GM19372 (cell line): ENCODE measurements around the gene PHF21A.
"Not testable (repeated sequence)": the region's sequence is repeated elsewhere in the genome, so short reads cannot be mapped to it uniquely, and the experiment has no call there.

ENCODE experiments used
- ATAC-seq: cut with Tn5 transposase; IDR thresholded peaks from one replicate; pipeline ENCODE4 v1.9.1; 2021; ENCODE audit warnings: mild to moderate bottlenecking, low read depth, moderate library complexity; ENCODE audit not compliant: unreplicated experiment

The PHF21A gene

GRCh38 chr11:46044601-46045000, 76.7 kb downstream of the PHF21A start:
- ATAC-seq, result no peak

- ATAC-seq, result no peak
These were observed 81.3 kb downstream of the PHF21A start for GRCh38 chr11:46039990-46040389.

GRCh38 chr11:46038529-46038928, 82.7 kb downstream of the PHF21A start:
- no peak for ATAC-seq

GRCh38 chr11:46036969-46037368, 84.3 kb downstream of the PHF21A start:
- ATAC-seq, result no peak

- ATAC-seq, result no peak
These were observed 85.2 kb downstream of the PHF21A start for GRCh38 chr11:46036009-46036408.

- no peak for ATAC-seq
These were observed 87.2 kb downstream of the PHF21A start for GRCh38 chr11:46034041-46034440.

- ATAC-seq, result no peak
These were observed 94.5 kb downstream of the PHF21A start for GRCh38 chr11:46026606-46027293.

- ATAC-seq, result no peak
These were observed 101.1 kb downstream of the PHF21A start for GRCh38 chr11:46020084-46020599.

- no peak for ATAC-seq
These were observed 102.6 kb downstream of the PHF21A start for GRCh38 chr11:46018651-46019050.

- ATAC-seq, result no peak
These were observed 103.9 kb downstream of the PHF21A start for GRCh38 chr11:46017341-46017740.

GRCh38 chr11:46015941-46016340, 105.3 kb downstream of the PHF21A start:
- no peak for ATAC-seq

- not testable (repeated sequence) for ATAC-seq
These were observed 107.1 kb downstream of the PHF21A start for GRCh38 chr11:46014168-46014567.

GRCh38 chr11:46012185-46012584, 109.1 kb downstream of the PHF21A start:
- ATAC-seq, result no peak

- ATAC-seq, result no peak
These were observed 111.2 kb downstream of the PHF21A start for GRCh38 chr11:46010100-46010499.

- ATAC-seq, result no peak
These were observed 111.6 kb downstream of the PHF21A start for GRCh38 chr11:46009647-46010046.

GRCh38 chr11:46006418-46007070, 114.7 kb downstream of the PHF21A start:
- no peak for ATAC-seq

GRCh38 chr11:46003572-46003971, 117.7 kb downstream of the PHF21A start:
- no peak for ATAC-seq

- ATAC-seq, result no peak
These were observed 119.1 kb downstream of the PHF21A start for GRCh38 chr11:46002189-46002588.

GRCh38 chr11:46001448-46001914, 119.8 kb downstream of the PHF21A start:
- ATAC-seq, result no peak

- no peak for ATAC-seq
These were observed 123.7 kb downstream of the PHF21A start for GRCh38 chr11:45997599-45997998.

GRCh38 chr11:45995342-45995734, 125.9 kb downstream of the PHF21A start:
- ATAC-seq, result no peak
